ENCODE results near the gene NCOA3.

The NCOA3 gene

GRCh38 chr20:47605673-47606413, 104.2 kb downstream of the NCOA3 start:
- no peak for DNase-seq

GRCh38 chr20:47606414-47606982, 104.8 kb downstream of the NCOA3 start:
- no peak for DNase-seq

GRCh38 chr20:47606983-47607613, 105.4 kb downstream of the NCOA3 start:
- DNase-seq = no peak

DNA sequence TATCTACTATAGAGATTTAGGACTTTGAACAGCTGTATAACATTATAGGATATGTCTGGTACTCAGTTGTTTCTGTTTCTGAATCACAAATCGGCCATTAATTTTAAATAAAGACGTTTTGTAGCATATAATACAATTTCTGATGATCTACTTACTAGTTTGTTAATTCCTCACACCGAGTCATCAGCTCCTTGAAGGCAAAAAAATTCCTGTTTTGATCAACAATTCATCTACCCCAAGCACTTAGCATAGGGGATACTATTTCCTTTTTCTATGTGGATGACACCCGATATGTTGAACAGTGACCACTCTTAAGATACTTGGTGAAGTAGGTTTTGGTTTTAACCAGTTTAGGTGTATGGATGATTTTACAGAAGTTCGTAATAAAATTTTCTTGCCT, 107.3 kb downstream of the NCOA3 start:
- DNase-seq = no peak

DNA sequence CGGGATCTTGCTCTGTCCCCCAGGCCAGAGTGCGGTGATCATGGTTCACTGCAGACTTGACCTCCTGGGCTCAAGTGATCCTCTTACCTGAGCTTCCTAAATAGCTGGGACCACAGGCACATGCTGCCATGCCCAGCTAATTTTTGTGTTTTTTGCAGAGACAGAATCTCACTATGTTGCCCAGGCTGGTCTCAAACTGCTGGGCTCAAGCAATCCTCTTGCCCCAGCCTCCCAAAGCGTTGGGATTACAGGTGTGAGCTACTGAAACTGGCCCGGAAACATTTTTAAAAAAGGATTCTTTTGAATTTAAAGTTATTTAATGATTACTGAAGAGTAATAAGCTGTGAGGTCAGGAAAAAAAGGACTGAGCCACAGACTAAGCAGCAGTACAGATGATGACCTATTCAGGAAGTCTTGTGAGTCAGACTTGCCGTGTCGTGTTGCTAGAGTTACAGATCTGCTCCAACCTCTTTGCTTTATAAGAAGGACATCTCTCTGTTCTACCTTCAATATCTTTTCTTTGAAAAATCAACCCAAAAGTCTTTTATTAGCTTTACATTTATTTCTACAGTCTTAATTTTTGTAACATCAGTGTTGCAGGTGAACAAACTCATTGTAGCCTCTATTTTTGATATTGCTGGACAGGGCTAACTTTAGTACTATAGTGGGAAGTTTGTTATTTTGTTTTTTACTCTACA, 108.7 kb downstream of the NCOA3 start:
- DNase-seq = no peak

- no peak for DNase-seq
Measured at GRCh38 chr20:47610945-47611250, 109.2 kb downstream of the NCOA3 start.

DNA sequence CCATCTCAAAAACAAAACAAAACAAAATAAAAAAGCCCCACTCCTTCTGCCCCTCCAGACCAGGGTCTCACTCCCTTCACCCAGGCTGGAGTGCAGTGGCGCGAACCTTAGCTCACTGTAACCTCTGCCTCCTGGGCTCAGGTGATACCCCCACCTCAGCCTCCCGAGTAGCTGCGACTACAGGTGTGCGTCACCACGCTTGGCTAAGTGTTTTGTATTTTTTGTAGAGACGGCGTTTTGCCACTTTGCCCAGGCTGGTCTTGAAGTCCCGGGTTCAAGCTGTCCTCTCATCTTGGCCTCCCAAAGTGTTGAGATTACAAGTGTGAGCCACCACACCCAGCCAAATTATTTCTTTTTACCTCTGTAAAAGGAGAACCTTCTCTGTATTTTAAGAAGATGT, 110.1 kb downstream of the NCOA3 start:
- no peak for DNase-seq

DNA sequence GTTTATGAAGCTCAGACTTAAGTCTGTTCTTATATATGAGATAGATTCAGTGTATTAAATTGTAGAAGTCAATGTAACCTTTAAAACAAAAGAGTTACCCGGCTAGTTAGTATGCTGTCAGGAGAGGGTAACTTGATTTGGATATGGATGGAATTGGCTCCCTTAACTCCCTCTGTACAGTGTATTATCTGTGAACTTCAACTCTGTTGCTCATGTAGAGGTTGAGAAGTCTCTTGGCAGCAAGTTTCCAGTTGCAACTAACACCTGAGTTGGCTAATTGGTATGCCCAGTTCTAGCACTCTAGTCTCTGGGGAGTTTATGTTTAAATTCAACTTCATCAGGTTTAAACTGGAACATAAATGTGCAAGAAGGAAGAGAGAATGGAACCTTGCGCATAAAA, 111.0 kb downstream of the NCOA3 start:
- DNase-seq = no peak

DNA sequence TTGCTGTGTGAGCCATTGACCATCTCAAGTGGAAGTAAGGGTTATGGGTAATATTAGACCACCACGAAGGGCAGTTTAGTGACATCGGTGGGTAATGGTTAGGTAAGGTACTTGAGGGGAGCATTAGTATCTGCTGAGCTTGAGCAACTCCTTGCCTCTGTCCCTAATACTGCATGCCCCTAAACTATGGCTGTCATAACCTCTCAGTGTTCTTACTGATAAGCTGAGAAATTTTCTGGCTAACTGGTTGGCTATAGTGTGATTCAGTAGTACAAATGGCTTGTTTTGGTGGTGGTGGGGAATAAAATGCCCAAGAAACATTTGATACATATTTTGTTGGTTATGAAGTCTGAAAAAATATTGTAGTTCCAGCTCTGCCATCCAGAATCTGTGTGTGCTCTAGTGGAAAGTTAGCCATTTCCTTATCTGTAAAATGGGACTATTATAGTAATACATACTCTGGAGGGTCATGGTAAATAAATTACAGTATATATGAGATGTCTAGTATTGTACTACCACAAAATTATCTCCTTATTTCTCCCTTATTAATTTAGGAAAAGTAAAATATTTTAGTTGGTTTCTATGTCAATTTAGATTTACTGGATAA, 113.1 kb downstream of the NCOA3 start:
- DNase-seq = no peak

DNA sequence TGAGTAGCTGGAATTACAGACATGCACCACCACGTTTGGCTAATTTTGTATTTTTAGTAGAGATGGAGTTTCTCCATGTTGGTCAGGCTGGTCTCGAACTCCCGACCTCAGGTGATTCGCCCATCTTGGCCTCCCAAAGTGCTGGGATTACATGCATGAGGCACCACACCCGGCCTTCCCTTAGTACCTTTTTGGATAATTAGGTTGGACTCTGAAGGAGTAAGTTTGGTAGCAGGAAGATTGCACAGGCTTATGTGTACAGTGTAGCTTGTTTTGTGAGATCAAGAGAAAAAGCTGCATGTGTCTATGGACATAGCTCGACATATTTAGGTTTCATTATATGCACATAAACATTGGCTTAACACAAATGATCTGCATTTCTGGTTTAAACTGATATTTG, 116.8 kb downstream of the NCOA3 start:
- DNase-seq = no peak

DNA sequence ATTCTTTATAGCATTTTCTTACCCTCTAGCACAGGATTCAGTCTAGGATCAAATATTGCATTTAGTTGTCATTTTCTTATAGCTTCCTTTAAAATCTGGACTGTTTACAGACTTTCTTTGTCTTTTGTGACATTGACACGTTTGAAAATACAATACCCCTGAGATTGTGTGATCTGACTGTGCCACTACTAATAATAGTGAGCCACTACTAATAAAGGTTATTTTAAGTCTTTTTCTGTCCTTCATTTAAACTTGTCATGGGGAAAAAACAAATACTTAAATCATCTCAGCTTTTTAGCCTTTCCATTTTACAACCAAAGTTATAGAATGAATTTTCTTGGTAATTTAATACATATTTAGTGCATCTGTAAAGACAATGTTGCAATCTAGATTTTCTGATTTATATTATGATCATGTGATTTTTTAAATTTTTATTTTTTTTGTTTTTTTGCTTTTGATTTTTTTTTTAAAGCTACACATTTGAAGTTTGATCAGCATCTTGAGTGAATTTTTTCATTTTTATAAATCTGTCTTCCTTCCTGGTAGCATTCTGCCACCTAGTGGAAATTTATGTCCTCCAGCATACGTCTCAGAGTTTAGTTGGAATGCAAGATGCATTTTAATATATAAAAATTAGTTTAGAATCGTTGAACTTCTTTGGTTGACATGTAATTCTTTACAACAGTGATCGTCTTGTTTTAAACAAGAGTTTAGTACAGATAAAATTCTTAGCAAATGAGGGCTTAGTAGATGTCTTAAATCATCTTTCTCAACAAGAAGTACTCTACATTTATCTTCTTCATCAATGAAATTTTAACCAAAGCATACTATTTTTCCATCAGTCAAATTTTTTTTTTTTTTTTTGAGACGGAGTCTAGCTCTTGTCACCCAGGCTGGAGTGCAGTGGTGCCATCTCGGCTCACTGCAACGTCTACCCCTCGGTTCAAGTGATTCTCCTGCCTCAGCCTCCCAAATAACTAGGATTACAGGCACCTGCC, 119.4 kb downstream of the NCOA3 start:
- DNase-seq = no peak

DNA sequence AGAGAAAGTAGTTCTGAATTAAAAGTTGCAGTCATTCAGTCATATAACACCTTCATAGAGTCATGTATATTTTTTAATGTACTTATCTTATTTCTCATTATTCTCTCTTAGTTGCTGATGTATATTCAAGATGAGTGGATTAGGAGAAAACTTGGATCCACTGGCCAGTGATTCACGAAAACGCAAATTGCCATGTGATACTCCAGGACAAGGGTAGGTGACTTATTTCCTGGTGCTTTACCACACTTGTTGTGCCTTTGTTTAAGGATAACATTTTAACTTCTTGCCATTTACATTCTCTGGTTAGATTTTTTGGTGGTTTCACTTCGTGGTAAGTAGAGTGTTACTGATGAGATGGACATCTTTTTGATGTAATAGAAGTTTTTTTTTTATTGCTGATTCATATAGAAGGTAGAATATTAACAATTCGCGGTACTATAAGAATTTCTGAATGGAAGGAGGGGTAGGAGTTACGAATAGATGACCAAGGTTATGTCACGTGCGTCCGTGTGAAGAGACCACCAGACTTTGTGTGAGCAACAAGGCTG, 120.5 kb downstream of the NCOA3 start:
- no peak for DNase-seq

DNA sequence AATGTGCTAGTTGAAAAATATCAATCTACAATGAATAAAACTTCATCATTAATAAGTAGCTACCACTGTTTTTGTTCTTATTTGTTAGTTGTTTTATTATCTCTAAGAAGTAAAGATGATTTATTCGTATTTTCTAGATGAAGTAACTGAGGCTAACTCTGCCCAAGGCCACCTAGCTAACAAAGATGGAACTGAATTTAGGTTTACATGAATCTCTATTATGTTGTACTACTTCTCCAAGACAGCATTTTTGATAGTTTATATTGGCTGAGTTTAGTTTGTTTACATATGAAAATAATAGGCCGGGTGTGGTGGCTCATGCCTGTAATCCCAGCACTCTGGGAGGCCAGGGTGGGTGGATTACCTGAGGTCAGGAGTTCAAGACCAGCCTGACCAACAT, 121.5 kb downstream of the NCOA3 start:
- DNase-seq = no peak

- DNase-seq = no peak
Measured at GRCh38 chr20:47627540-47627939, 125.9 kb downstream of the NCOA3 start.

GRCh38 chr20:47629907-47630306, 128.2 kb downstream of the NCOA3 start:
- no peak for DNase-seq

- DNase-seq = no peak
Measured at GRCh38 chr20:47631078-47631477, 129.4 kb downstream of the NCOA3 start.

GRCh38 chr20:47635256-47635655, 133.6 kb downstream of the NCOA3 start:
- no peak for DNase-seq

GRCh38 chr20:47638851-47639250, 137.2 kb downstream of the NCOA3 start:
- no peak for DNase-seq

GRCh38 chr20:47642118-47642517, 140.4 kb downstream of the NCOA3 start:
- DNase-seq = no peak

DNA sequence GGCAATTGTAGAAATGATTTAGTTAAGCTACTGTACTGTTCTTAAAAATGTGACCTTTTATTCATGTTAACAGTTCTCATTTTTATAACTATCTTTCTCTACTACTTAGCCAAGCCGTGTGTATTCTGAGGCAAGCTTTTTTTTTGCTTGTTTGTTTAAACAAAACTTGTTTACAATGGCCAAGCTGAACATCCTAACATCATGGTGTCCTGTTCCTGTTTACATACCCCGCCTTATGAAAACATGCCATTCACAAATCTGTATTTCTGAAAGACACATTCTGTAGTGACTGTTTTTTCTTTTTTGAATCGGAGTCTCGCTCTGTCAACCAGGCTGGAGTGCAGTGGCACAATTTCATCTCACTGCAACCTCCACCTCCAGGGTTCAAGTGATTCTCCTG, 140.9 kb downstream of the NCOA3 start:
- DNase-seq = no peak

DNA sequence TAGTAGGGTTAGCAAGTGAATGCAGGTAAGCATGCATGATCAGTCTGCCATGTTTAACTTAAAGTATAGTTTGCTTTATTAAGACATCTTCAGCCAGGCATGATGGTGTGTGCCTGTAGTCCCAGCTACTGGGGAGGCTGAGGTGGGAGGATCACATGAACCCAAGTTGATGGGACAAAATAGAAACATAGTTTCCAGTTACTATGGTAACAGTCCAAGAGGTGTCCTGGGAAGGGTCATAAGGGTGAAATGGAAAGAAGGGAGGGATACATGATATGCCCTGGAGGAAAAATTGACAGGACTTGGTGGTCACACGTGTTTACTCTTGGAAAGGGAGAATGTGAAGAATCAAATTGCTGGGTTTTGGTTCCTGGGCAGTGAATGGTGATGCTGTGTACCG, 143.9 kb downstream of the NCOA3 start:
- no peak for DNase-seq

DNA sequence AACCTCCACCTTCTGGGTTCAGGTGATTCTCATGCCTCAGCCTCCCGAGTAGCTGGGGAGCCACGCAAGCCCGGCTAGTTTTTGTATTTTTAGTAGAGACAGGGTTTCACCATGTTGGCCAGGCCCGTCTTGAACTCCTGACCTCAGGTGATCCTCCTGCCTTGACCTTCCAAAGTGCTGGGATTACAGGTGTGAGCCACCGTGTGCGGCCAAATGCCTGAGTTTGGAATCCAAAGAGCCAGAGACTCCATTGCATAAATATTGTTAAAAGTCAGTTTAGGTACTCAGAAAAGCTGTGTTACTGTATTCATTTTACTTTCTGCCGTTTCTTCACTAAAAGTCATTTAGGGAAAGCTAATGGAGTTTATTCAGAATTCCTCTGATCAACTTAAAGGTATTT, 146.3 kb downstream of the NCOA3 start:
- DNase-seq = no peak

Measured in SIG-M5 (cell line).